ENCODE results near the gene GLTP. TPM values are rescaled to one million over a fixed set of nuclear protein-coding genes. Genes with fewer than 3 reads are reported as not detected.

GLTP gene
- total RNA-seq, 1 donor from 2014 or later, result 48.7 TPM

- no peak overlapping the region for H3K27ac Mint-ChIP-seq
- TF ChIP-seq CTCF (conservative IDR thresholded peaks at IDR 0.05), result no peak
- no peaks in the 10 kb centered on the region for H3K4me1 Mint-ChIP-seq (ENCODE audit: unreplicated experiment)
- no peaks in the 10 kb centered on the region for H3K27me3 Mint-ChIP-seq
- no peaks in the 10 kb centered on the region for H3K9me3 Mint-ChIP-seq
- H3K4me3 Mint-ChIP-seq, result no peak overlapping the region
- no peaks in the 10 kb centered on the region for H3K36me3 Mint-ChIP-seq
- no peak for DNase-seq (ENCODE audit: extremely low spot score, unreplicated experiment)
Measured at GRCh38 chr12:109811624-109811995, 68.7 kb downstream of the GLTP start.

GRCh38 chr12:109810954-109811623, 69.3 kb downstream of the GLTP start:
- Mint-ChIP-seq H3K4me1 (ENCODE audit: unreplicated experiment) (no peaks in the 10 kb centered on the region), H3K36me3 (no peaks in the 10 kb centered on the region), H3K9me3 (no peaks in the 10 kb centered on the region), H3K4me3 (no peak overlapping the region), H3K27me3 (no peaks in the 10 kb centered on the region), H3K27ac (no peak overlapping the region)
- no peak for TF ChIP-seq CTCF (conservative IDR thresholded peaks at IDR 0.05)
- DNase-seq (ENCODE audit: extremely low spot score, unreplicated experiment), result no peak

GRCh38 chr12:109808876-109809646, 71.3 kb downstream of the GLTP start:
- Mint-ChIP-seq H3K9me3 (no peaks in the 10 kb centered on the region), H3K36me3 (no peaks in the 10 kb centered on the region), H3K27me3 (no peaks in the 10 kb centered on the region), H3K4me3 (no peak overlapping the region), H3K4me1 (ENCODE audit: unreplicated experiment) (no peaks in the 10 kb centered on the region), H3K27ac (no peak overlapping the region)
- no peak for TF ChIP-seq CTCF (conservative IDR thresholded peaks at IDR 0.05)
- no peak for DNase-seq (ENCODE audit: extremely low spot score, unreplicated experiment)

- Mint-ChIP-seq H3K4me1 (ENCODE audit: unreplicated experiment) (no peaks in the 10 kb centered on the region), H3K27me3 (no peaks in the 10 kb centered on the region), H3K27ac (no peak overlapping the region), H3K4me3 (no peak overlapping the region), H3K36me3 (no peaks in the 10 kb centered on the region), H3K9me3 (no peaks in the 10 kb centered on the region)
- no peak for TF ChIP-seq CTCF (conservative IDR thresholded peaks at IDR 0.05)
- no peak for DNase-seq (ENCODE audit: extremely low spot score, unreplicated experiment)
Measured at GRCh38 chr12:109807954-109808643, 72.2 kb downstream of the GLTP start.

- no peaks in the 10 kb centered on the region for H3K4me1 Mint-ChIP-seq (ENCODE audit: unreplicated experiment)
- H3K9me3 Mint-ChIP-seq, result no peaks in the 10 kb centered on the region
- H3K27ac Mint-ChIP-seq, result no peak overlapping the region
- no peaks in the 10 kb centered on the region for H3K36me3 Mint-ChIP-seq
- no peak overlapping the region for H3K4me3 Mint-ChIP-seq
- H3K27me3 Mint-ChIP-seq, result no peaks in the 10 kb centered on the region
- peak; percentile 97 for TF ChIP-seq CTCF (conservative IDR thresholded peaks at IDR 0.05)
- peak; percentile 79 for DNase-seq (ENCODE audit: extremely low spot score, unreplicated experiment)
Measured at GRCh38 chr12:109804820-109805761, 75.2 kb downstream of the GLTP start.
